ENCODE measurements around the gene CLDND2.

DNA sequence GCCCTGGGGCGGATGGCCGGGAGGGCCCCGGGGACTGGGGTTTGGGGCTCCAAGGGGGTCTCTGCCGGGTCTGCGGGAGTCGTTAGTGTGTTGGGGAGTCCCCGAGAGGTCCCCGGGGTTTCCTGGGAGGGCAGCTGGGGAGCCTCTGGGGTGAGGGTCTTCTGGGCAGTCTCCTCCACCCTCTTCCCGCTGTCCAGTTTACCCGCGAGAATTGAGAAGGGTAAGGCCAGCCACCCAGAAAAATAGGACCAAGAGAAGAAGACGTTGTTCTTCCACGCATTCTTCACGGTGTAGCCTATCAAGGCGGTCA lies 1.6 kb downstream of the CLDND2 start:
- TF ChIP-seq ARNT (IDR thresholded peaks at IDR 0.05) (no peak), ELF4 (IDR thresholded peaks at IDR 0.05) (no peak), SUZ12 (IDR thresholded peaks at IDR 0.05) (no peak), LEF1 (IDR thresholded peaks at IDR 0.05; ENCODE audit: borderline replicate concordance) (no peak), BHLHE40 (IDR thresholded peaks at IDR 0.05; ENCODE audit: borderline replicate concordance) (no peak), ZNF384 (IDR thresholded peaks at IDR 0.05) (no peak), TARDBP (IDR thresholded peaks at IDR 0.05) (no peak), HDGF (IDR thresholded peaks at IDR 0.05; ENCODE audit: borderline replicate concordance) (no peak), FOXM1 (IDR thresholded peaks at IDR 0.05; ENCODE audit: borderline replicate concordance) (no peak), SP1 (IDR thresholded peaks at IDR 0.05) (no peak), L3MBTL2 (conservative IDR thresholded peaks at IDR 0.05) (no peak), FOXK2 (IDR thresholded peaks at IDR 0.05) (no peak)
- TF ChIP-seq, protein P1, sequence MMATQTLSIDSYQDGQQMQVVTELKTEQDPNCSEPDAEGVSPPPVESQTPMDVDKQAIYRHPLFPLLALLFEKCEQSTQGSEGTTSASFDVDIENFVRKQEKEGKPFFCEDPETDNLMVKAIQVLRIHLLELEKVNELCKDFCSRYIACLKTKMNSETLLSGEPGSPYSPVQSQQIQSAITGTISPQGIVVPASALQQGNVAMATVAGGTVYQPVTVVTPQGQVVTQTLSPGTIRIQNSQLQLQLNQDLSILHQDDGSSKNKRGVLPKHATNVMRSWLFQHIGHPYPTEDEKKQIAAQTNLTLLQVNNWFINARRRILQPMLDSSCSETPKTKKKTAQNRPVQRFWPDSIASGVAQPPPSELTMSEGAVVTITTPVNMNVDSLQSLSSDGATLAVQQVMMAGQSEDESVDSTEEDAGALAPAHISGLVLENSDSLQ (IDR thresholded peaks at IDR 0.05) = no peak
